GM12872 (cell line): Measurements from ENCODE around the gene RLN3.

Experiments
- TF ChIP-seq, protein P1 (sequence below): IDR thresholded peaks from 3 replicates; pipeline ENCODE4 v1.5.1; 2011; ENCODE audit warnings: low read depth, mild to moderate bottlenecking, low read length, moderate library complexity; ENCODE audit not compliant: insufficient read depth

Gene RLN3

DNA sequence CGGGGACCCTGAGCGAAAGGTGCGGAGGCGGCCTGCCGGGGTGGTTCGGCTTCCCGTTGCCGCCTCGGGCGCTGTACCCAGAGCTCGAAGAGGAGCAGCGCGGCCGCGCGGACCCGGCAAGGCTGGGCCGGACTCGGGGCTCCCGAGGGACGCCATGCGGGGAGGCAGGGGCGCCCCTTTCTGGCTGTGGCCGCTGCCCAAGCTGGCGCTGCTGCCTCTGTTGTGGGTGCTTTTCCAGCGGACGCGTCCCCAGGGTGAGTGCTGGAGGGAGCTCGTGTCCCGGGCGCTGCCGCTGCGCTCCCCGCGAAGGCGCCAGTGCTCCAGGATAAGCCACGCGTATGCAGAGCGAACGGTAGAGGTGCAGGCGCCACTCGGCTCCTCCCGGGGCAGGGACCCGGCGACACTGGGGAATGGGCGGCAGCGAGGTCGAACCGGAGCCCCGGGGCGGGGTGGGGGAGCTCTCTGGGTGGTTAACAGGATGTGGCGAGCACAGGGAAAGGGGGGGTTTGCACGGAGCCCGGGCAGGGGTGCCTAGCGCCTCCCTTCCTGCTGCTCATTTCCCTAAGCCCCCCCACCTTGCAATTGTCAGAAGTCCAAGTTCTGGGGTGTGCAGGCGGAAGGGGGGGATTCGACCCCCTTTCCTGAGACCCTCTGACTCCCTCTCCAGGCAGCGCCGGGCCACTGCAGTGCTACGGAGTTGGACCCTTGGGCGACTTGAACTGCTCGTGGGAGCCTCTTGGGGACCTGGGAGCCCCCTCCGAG, 4.0 kb downstream of the RLN3 start, which contains the start of gene IL27RA:
Gene IL27RA (plus strand): TSS at position 44 of the 762 bp plus-strand sequence. CDS start 111 bp downstream, at position 155.
- TF ChIP-seq, protein P1, sequence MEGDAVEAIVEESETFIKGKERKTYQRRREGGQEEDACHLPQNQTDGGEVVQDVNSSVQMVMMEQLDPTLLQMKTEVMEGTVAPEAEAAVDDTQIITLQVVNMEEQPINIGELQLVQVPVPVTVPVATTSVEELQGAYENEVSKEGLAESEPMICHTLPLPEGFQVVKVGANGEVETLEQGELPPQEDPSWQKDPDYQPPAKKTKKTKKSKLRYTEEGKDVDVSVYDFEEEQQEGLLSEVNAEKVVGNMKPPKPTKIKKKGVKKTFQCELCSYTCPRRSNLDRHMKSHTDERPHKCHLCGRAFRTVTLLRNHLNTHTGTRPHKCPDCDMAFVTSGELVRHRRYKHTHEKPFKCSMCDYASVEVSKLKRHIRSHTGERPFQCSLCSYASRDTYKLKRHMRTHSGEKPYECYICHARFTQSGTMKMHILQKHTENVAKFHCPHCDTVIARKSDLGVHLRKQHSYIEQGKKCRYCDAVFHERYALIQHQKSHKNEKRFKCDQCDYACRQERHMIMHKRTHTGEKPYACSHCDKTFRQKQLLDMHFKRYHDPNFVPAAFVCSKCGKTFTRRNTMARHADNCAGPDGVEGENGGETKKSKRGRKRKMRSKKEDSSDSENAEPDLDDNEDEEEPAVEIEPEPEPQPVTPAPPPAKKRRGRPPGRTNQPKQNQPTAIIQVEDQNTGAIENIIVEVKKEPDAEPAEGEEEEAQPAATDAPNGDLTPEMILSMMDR = peak; percentile 89

DNA sequence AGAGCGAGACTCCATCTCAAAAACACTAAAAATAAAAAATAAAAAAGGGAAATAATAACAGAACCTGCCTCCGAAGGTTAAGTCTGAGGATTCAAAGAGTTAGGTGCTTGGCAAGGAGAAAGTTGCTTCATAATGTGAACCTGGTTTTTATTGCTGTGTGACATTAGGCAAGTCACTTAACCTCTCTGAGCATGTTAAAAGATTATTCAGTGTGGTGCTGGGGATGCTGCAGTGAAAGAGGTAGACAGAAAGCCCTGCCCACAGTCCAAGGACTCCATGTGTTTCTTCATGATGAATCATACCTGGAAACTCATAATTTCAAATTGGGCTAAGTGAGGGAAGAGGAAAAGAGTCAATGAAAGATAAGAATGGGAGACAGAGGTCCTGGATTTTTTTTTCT, 6.0 kb downstream of the RLN3 start:
- TF ChIP-seq, protein P1 = no peak

DNA sequence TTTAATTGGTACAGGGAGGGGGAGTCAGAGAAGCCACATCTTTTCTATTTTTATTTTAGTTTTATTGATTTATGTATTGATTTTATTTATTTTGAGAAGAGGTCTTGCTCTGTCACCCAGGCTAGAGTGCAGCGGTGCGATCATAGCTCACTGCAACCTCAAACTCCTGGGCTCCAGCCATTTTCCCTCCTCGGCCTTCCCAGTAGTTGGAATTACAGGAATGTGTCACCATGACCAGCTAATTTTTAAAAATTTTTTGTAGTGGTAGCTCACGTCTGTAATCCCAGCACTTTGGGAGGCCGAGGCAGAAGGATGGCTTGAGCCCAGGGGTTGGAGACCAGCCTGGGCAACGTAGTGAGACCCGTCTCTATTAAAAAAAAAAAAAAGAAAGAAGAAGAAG, 7.8 kb downstream of the RLN3 start:
- TF ChIP-seq, protein P1 = no peak

DNA sequence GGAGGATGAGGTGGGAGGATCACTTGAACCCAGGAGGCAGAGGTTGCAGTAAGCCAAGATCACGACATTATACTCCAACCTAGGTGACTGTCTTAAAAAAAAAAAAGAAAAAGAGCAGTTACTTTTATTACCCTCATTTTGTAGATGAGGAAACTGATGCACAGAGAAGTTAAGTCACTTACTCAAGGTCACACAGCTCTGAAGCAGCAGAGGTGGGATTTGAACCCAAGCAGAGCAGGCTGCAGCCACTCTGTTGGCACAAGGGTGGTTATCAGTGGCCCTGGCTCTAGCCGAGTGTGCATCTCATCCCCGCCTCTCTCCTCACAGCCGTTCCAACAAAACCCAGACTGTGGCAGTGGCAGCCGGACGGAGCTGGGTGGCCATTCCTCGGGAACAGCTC, 11.2 kb downstream of the RLN3 start:
- TF ChIP-seq, protein P1 = no peak

DNA sequence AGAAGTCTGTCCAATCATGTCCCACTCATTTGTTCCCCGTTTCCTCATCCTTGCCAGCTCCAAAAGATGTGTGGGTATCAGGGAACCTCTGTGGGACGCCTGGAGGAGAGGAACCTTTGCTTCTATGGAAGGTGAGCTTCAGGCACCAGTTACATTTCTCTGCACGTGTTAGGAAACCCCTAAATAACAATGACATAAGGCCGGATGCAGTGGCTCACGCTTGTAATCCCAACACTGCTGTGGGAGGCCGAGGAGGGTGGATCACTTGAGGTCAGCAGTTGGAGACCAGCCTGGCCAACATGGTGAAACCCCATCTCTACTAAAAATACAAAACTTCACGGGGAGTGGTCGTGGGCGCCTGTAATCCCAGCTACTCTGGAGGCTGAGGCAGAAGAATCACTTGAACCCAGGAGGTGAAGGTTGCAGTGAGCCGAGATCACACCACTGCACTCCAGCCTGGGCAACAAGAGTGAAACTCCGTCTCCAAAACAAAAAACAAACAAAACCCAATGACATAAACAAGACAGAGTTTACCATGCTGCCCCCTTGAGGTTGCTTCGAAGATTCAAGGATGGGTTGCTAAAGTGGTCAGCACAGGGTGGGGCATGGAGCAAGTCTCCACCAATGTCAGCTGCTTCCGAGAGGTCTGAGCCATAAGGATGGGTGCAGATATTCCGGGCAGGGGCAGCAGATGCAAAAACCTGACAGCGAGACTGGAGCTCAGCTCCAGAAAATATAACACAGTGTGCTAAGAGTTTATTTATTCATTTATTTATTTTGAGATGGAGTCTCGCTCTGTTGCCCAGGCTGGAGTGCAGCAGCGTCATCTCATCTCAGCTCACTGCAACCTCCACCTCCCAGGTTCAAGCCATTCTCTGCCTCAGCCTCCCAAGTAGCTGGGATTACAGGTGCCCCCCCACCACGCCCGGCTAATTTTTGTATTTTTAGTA, 15.0 kb downstream of the RLN3 start:
- TF ChIP-seq, protein P1 = peak; percentile 66

DNA sequence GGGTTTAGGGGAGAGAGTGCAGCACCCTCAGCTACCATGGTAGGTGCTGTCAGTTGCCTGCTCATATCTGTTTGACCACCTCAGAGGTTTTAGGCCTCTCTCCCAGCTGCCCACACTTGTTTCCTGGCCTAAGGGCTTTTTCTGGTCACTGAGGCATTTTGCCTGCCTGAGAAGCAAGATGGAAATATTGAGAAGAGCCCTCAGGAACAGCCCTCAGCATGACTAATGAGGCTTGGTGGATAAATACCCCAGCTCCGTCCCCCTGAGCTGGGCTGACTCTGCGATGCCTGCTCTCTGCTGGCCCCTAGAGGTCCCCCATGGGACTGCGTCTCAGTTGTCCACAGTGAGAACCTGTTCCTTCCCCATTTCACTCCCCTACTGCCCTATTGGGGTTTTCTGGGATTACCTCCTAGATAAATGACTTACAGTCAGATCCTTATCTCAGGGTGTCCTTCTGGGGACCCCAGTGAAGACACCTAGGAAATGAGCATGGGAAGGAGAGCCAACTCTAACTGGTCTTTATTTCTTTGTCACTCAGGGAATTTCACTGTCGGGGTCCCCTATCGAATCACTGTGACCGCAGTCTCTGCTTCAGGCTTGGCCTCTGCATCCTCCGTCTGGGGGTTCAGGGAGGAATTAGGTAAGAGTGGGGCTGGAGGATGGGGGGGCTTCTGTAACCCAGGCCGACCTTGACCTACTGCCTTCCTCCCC, 20.6 kb downstream of the RLN3 start:
- TF ChIP-seq, protein P1 = peak; percentile 99

DNA sequence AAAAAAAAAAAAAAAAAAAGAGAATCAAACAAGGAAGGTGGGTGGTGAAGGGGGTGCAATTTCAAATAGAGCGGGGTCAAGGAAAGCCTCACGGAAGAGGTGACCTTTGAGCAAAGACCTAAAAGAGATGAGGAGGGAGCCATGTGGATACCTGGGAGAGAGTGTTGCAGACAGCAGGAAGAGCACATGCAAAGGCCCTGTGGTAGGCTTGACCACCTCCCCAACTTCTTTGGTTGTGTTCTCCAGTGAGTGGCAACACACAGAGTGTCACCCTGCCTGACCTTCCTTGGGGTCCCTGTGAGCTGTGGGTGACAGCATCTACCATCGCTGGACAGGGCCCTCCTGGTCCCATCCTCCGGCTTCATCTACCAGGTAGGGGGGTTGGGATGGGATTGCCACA, 22.6 kb downstream of the RLN3 start:
- TF ChIP-seq, protein P1 = no peak
